RCC 7860 (cell line): ENCODE measurements around the gene FAM161B.
"Not testable (repeated sequence)": the region's sequence is repeated elsewhere in the genome, so short reads cannot be mapped to it uniquely, and the experiment has no call there.

Experiments
- DNase-seq: peaks from one replicate; pipeline ENCODE4 v3.0.0-alpha.2; 2015; ENCODE audit warnings: low spot score
- FAIRE-seq: peaks from 2 replicates; lab custom pipeline; 2012; peaks lifted over from hg19 to GRCh38; lab: Jason Lieb, UNC

FAM161B gene

GRCh38 chr14:73949752-73950734 is at the start of gene FAM161B, which contains the start of gene COQ6:
FAM161B (minus strand) TSS chr14:73950094; CDS start chr14:73950026, 68 bp downstream.
COQ6 (plus strand) TSS chr14:73950302; CDS start chr14:73950333, 31 bp downstream.
- FAIRE-seq (no peak), DNase-seq (peak; percentile 82)

GRCh38 chr14:73998726-73999125 is 48.8 kb upstream of the FAM161B start:
- DNase-seq (no peak), FAIRE-seq (no peak)

- no peak for FAIRE-seq
- no peak for DNase-seq
These were observed 48.1 kb upstream of the FAM161B start for GRCh38 chr14:73997944-73998447.

- DNase-seq = no peak
- FAIRE-seq = peak; percentile 71
These were observed 47.4 kb upstream of the FAM161B start for GRCh38 chr14:73997108-73997943.

- FAIRE-seq (no peak), DNase-seq (no peak)
These were observed 46.8 kb upstream of the FAM161B start for GRCh38 chr14:73996731-73997107.

GRCh38 chr14:73995977-73996378 is 46.1 kb upstream of the FAM161B start:
- no peak for FAIRE-seq

GRCh38 chr14:73994926-73995325 is 45.0 kb upstream of the FAM161B start:
- FAIRE-seq, DNase-seq: not testable (repeated sequence)

More at GRCh38 chr14:73995977-73996378, 46.1 kb upstream of the FAM161B start:
- DNase-seq = no peak

GRCh38 chr14:73991092-73991491 is 41.2 kb upstream of the FAM161B start:
- FAIRE-seq (no peak), DNase-seq (no peak)

GRCh38 chr14:73988656-73989055 is 38.8 kb upstream of the FAM161B start:
- not testable (repeated sequence) for DNase-seq, FAIRE-seq

GRCh38 chr14:73988065-73988464 is 38.2 kb upstream of the FAM161B start:
- DNase-seq = no peak
- no peak for FAIRE-seq

GRCh38 chr14:73977896-73978295 is 28.0 kb upstream of the FAM161B start:
- no peak for DNase-seq
- FAIRE-seq = no peak

GRCh38 chr14:73976125-73976524 is 26.2 kb upstream of the FAM161B start:
- DNase-seq (no peak), FAIRE-seq (no peak)

GRCh38 chr14:73973497-73973896 is 23.6 kb upstream of the FAM161B start:
- no peak for DNase-seq
- FAIRE-seq = no peak

- DNase-seq = no peak
- no peak for FAIRE-seq
These were observed 19.0 kb upstream of the FAM161B start for GRCh38 chr14:73968885-73969284.

GRCh38 chr14:73965216-73965615 is 15.3 kb upstream of the FAM161B start:
- no peak for FAIRE-seq

GRCh38 chr14:73961192-73961591 is 11.3 kb upstream of the FAM161B start:
- DNase-seq (no peak), FAIRE-seq (no peak)

More at GRCh38 chr14:73965216-73965615, 15.3 kb upstream of the FAM161B start:
- no peak for DNase-seq

GRCh38 chr14:73958591-73958990 is 8.7 kb upstream of the FAM161B start:
- FAIRE-seq (no peak), DNase-seq (no peak)

GRCh38 chr14:73955674-73956073 is 5.8 kb upstream of the FAM161B start:
- DNase-seq (no peak), FAIRE-seq (no peak)

GRCh38 chr14:73953731-73954130 is 3.8 kb upstream of the FAM161B start:
- DNase-seq (no peak), FAIRE-seq (no peak)

- DNase-seq (no peak), FAIRE-seq (no peak)
These were observed 4.7 kb downstream of the FAM161B start for GRCh38 chr14:73945159-73945670.
